ENCODE data around the gene PABPN1. TPM values are rescaled to one million over a fixed set of nuclear protein-coding genes. Genes with fewer than 3 reads are reported as not detected.
"Not testable (repeated sequence)": the region's sequence is repeated elsewhere in the genome, so short reads cannot be mapped to it uniquely, and the experiment has no call there.

Gene PABPN1
- polyA plus RNA-seq, 12 donors, result 92.5 to 1,853 (median 109) TPM

GRCh38 chr14:23323838-23324454 lies 2.7 kb downstream of the PABPN1 start:
- no peak for DNase-seq

- DNase-seq, result no peak
Observed at GRCh38 chr14:23324455-23324846, 3.2 kb downstream of the PABPN1 start.

- no peak for DNase-seq
Observed at GRCh38 chr14:23324993-23325392, 3.7 kb downstream of the PABPN1 start.

- not testable (repeated sequence) for DNase-seq
Observed at GRCh38 chr14:23325746-23326145, 4.5 kb downstream of the PABPN1 start.

GRCh38 chr14:23326491-23327332 lies 5.5 kb downstream of the PABPN1 start:
- no peak for DNase-seq

- peak; percentile 84 for DNase-seq
Observed at GRCh38 chr14:23327947-23328744, 6.9 kb downstream of the PABPN1 start.

- no peak for DNase-seq
Observed at GRCh38 chr14:23335623-23336022, 14.4 kb downstream of the PABPN1 start.

GRCh38 chr14:23339506-23340268 lies 18.4 kb downstream of the PABPN1 start:
- DNase-seq, result no peak

- DNase-seq, result no peak
Observed at GRCh38 chr14:23344481-23344880, 23.2 kb downstream of the PABPN1 start.

GRCh38 chr14:23345987-23346692 lies 24.9 kb downstream of the PABPN1 start:
- no peak for DNase-seq

- no peak for DNase-seq
Observed at GRCh38 chr14:23346693-23347405, 25.6 kb downstream of the PABPN1 start.

GRCh38 chr14:23347406-23348296 lies 26.4 kb downstream of the PABPN1 start:
- no peak for DNase-seq

- no peak for DNase-seq
Observed at GRCh38 chr14:23348297-23348655, 27.0 kb downstream of the PABPN1 start.

- no peak for DNase-seq
Observed at GRCh38 chr14:23349156-23349845, 28.0 kb downstream of the PABPN1 start.

GRCh38 chr14:23351681-23352505 lies 30.6 kb downstream of the PABPN1 start:
- no peak for DNase-seq

GRCh38 chr14:23352506-23353432 lies 31.5 kb downstream of the PABPN1 start, which contains the start of gene SLC22A17:
SLC22A17 (minus strand) TSS chr14:23352887.
- peak; percentile 93 for DNase-seq

GRCh38 chr14:23353433-23353780 lies 32.1 kb downstream of the PABPN1 start:
- no peak for DNase-seq

Measured in muscle of arm (tissue), 12 donors.